HTERT RPE-1 (cell line): Measurements from ENCODE around the gene CMTM4.
"Not testable (repeated sequence)": the region's sequence is repeated elsewhere in the genome, so short reads cannot be mapped to it uniquely, and the experiment has no call there.

Source experiments
- in situ Hi-C: fragments of 300-500 bp; cut with MboI; formaldehyde crosslinking; loops from 4 replicates; pipeline ENCODE4 v1.14.3; 2020; ENCODE audit warnings: low sequenced_read_pairs

CMTM4 gene

GRCh38 chr16:66649167-66649566 lies 47.4 kb downstream of the CMTM4 start:
- in situ Hi-C loops, result no loop called here

GRCh38 chr16:66647866-66648265 lies 48.7 kb downstream of the CMTM4 start:
- in situ Hi-C loops, result no loop called here

GRCh38 chr16:66641387-66641786 lies 55.2 kb downstream of the CMTM4 start:
- in situ Hi-C loops, result no loop called here

- in situ Hi-C loops, result no loop called here
Observed at GRCh38 chr16:66640724-66641314, 55.7 kb downstream of the CMTM4 start.

GRCh38 chr16:66639091-66639885 lies 57.3 kb downstream of the CMTM4 start:
- in situ Hi-C loops, result no loop called here

- in situ Hi-C loops, result no loop called here
Observed at GRCh38 chr16:66637806-66638205, 58.7 kb downstream of the CMTM4 start.

- in situ Hi-C loops, result no loop called here
Observed at GRCh38 chr16:66636199-66636598, 60.3 kb downstream of the CMTM4 start.

GRCh38 chr16:66635406-66635805 lies 61.1 kb downstream of the CMTM4 start:
- in situ Hi-C loops, result no loop called here

- in situ Hi-C loops, result no loop called here
Observed at GRCh38 chr16:66634527-66635196, 61.9 kb downstream of the CMTM4 start.

- in situ Hi-C loops, result not testable (repeated sequence)
Observed at GRCh38 chr16:66631558-66631957, 65.0 kb downstream of the CMTM4 start.

GRCh38 chr16:66630561-66631260 lies 65.8 kb downstream of the CMTM4 start:
- in situ Hi-C loops, result not testable (repeated sequence)

GRCh38 chr16:66629856-66630255 lies 66.7 kb downstream of the CMTM4 start:
- in situ Hi-C loops, result no loop called here

- in situ Hi-C loops, result not testable (repeated sequence)
Observed at GRCh38 chr16:66627611-66628378, 68.7 kb downstream of the CMTM4 start.

- in situ Hi-C loops, result no loop called here
Observed at GRCh38 chr16:66623755-66624154, 72.8 kb downstream of the CMTM4 start.

GRCh38 chr16:66622863-66623262 lies 73.7 kb downstream of the CMTM4 start:
- in situ Hi-C loops, result no loop called here

GRCh38 chr16:66621973-66622372 lies 74.6 kb downstream of the CMTM4 start:
- in situ Hi-C loops, result no loop called here

- in situ Hi-C loops, result no loop called here
Observed at GRCh38 chr16:66620429-66620795, 76.1 kb downstream of the CMTM4 start.

GRCh38 chr16:66619534-66620428 lies 76.8 kb downstream of the CMTM4 start:
- in situ Hi-C loops, result no loop called here

- in situ Hi-C loops, result no loop called here
Observed at GRCh38 chr16:66618588-66619375, 77.8 kb downstream of the CMTM4 start.
